Fibroblast of gingiva (primary cell): ENCODE measurements around the gene GFRA4.

Source experiments
- DNase-seq: peaks from one replicate; pipeline ENCODE4 v3.0.0-alpha.2; 2011; ENCODE audit warnings: low read depth

Gene GFRA4

DNA sequence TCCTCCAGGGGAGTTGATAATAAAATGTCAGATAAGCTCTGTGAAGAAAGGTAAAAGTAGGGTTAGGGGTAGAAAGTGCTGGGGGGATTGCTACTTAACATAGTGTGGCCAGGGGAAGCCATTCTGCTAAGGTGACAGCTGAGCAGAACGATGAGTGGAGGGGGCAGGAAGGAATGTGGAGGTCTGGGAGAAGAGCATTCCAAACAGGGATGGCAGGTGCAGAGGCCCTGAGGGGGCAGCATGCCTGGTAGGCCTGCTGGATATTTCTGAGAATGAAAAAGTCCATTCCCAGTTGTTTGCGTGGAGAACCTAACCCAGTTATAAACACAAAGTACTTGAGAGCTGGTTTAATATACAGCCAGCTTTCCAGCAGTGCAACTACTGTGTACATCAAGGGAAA is 9.3 kb downstream of the GFRA4 start:
- DNase-seq, result no peak

DNA sequence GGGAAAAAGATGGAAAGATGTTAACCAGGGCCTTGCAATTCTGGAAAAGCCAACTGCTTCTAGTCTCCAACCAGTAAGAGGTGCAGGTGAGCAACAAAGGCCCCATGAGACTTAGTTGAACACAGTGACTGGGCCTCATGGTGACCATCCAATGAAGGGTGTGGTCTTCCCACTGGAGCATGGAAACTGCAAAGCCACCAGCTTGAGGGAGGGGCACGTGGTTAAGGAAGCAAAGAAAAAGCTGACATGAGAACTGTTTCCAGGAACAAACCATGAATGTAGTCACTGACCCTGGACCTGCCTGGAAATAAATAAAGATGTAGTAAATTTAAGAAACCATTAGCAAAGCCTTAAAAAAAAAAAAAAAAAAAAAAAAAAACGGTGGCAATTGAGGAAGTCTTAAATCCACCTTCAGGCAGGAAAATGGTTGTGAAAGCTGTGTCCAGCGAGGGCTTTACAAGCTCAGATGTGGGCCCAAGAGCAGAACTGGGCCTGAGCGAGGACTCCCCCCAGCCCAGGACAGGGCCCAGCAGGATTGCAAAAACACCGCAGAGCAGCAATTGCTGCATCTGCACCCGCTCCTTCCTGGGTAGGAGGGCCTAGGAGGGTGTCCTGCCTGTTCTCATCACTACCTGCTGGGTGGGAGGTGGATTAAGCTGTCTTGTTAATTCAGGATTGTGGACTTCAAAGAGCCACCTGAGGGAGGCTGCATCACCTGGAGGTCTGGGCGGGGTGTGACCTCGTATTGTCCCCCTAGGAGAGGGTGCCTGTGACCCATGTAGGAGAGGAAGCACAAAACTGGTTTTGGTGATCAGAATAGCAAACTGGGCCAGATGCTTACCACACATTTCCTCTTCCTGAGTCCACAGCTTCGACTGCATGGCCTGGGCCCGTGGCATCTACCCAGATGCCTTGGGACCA is 10.3 kb downstream of the GFRA4 start:
- no peak for DNase-seq

GRCh38 chr20:3652221-3652620 is 11.0 kb downstream of the GFRA4 start:
- no peak for DNase-seq

DNA sequence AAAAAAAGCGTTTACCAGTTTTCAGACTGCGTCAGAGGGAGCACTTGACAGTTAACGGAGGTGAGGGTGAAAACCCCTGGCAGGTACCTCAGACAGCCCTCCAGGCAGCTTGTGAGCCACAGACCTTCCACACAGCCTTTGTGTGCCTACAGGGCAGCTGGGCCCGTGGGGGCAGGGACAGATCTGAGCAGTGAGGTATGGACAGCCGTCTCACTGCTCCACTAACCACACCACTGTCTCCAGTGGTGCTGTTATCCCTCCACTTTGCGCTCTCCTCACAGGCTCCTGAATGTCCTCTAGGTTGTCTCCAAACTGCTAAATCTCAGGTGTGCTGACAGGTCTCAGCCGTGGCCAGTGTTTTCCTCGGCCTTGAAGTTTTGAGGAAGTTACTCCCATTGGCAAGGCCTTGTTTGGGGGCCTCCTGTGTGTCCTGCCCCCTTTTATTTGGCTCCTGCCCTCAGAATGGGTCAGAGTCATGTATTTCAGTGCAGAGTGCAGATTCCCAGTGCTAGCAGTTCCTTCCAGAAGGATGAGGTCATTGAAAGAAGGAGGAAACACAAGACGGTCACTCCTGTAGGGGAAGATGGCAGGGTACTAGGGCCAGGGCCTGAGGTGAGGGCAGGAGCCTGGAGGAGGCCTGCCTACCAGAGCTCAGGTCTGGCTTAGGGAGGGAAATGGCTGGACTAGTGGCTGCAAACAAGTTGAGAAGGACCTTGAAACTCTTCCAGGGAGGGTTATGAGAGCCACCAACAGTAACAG is 11.8 kb downstream of the GFRA4 start:
- DNase-seq, result no peak

DNA sequence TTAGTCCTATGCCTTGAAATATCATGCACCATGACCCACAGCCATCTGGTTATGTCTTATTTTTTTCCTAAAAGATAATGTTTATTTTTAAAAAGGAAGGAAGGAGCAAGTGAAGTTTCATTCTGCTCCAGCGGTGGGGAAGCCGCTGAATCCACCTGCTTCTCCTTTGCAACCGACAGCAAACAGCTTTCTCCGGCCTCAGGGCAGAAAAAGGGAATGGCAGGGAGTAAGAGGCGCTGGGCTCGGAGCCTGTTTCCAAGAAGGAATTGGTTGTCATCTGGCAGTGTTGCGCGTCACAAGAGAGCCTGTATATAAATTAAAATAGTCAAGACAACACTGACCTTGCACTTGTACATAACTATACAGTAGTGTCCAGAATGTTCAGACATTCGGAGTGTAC is 14.2 kb downstream of the GFRA4 start:
- DNase-seq, result no peak

DNA sequence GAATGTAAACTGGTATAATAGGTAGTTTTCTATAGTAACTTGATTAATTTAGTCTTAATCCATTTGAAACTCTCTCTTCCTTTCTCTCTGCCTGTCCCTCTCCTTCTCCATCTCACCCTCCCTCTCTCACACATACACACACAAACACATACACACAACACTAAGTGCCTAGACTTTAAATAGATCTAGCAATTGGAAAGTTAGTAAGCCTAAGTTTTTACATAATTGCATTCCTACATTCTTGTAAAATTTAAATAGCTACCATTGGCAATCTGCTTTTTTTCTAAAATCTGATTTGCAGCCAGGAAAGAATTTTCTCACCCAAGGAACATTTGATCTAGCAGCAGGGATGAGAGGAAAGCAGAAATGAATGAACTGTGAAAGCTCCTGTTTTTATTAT is 15.7 kb downstream of the GFRA4 start:
- DNase-seq, result no peak

GRCh38 chr20:3646651-3647050 is 16.5 kb downstream of the GFRA4 start:
- no peak for DNase-seq

GRCh38 chr20:3646067-3646440 is 17.1 kb downstream of the GFRA4 start:
- no peak for DNase-seq

GRCh38 chr20:3645309-3646066 is 17.7 kb downstream of the GFRA4 start:
- no peak for DNase-seq

- no peak for DNase-seq
Observed at GRCh38 chr20:3640259-3640658, 22.9 kb downstream of the GFRA4 start.

- DNase-seq, result peak; percentile 21
Observed at GRCh38 chr20:3635346-3635745, 27.9 kb downstream of the GFRA4 start.

DNA sequence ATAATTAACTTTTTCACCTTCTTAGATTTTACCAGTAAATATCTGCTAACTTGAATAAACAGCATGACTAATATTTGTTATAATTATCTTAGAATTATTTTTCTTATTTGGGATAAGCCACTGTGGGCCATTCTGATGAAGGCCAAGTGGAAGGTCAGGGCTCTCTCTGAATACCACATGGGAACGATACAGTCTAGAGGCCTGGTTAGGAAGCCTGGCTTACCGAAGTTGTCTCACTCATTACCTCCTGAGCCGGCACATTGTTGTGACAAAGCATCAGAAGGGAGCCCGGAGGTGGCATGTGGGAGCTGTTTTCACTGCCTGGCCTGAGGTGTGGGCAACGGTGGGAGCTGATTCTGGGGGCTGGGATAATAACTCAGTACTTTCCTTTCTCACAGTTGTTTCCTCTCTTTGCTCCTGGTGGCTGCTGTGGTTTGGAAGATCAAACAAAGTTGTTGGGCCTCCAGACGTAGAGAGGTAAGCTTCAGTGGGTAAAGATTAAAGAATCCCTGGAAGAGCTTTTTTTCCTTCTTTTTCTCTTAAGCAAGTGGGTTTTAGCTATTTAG is 29.2 kb downstream of the GFRA4 start:
- no peak for DNase-seq

DNA sequence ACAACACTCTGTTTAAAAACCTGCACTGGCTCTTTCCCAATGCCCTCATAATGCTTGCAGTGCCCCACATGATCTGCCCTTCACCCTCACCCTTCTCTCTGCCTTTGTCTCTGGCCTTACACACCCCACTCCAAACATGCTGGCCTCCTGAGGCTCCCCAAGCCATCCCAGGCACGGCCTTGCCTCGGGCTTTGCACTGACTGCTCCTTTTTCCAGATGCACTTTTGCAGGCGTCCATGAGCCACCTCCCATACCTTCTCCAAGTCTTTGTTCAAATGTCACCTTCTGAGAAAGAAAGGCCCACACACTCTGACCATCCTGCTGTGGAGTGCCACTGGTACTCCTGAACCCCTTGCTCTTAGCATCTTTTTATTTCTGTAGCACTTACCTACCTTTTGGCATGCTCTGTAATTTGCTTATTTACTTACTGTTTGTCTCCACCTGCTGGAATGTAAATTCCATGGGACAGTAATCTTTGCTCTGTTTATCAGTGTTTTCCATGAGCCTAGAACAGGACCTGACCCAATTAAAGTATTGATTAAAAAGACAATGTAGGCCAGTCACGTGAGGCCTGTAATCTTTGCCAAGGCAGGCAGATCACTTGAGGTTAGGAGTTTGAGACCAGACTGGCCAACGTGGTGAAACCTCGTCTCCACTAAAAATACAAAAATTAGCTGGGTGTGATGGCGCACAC is 30.7 kb downstream of the GFRA4 start:
- DNase-seq, result no peak

DNA sequence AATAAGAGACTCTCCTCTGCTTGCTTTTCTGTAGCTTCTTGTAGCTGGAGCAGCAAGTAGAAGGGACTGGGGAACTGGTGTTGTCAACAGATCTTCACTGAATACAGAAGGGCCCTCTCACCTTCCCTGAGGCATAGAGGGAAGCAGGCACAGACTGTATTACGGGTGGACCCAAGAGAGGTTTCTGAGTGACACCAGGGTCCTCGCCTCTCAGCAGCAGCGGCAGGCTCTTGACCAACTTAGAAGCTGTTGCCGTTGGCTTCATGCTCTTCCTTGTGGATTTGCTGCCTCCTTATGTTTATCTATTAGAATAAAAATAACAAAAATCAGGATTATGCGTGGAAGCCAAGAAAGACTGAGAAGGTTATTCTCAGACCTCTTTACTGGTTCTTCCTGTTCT is 31.7 kb downstream of the GFRA4 start:
- no peak for DNase-seq

GRCh38 chr20:3630429-3630828 is 32.8 kb downstream of the GFRA4 start:
- no peak for DNase-seq

DNA sequence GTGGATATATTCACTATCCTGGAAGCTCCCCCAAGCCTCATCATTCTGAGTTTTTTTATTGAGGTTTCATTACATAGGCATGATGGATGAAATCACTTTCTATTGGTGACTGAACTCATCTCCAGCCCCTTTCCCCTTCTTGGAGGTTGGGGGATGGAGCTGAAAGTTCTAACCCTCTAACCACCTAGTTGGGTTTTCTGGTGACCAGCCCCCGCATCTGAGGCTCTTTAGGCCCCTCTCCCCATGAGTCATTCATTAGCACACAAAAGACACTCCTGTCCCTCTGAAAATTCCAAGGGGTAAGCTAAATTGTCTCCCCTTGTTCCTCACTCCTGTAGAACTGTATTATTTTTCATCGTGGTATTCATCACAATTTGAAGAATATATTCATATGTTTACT is 33.3 kb downstream of the GFRA4 start:
- no peak for DNase-seq

- DNase-seq, result no peak
Observed at GRCh38 chr20:3628502-3629314, 34.5 kb downstream of the GFRA4 start.

- DNase-seq, result no peak
Observed at GRCh38 chr20:3627476-3627875, 35.7 kb downstream of the GFRA4 start.

GRCh38 chr20:3622406-3622805 is 40.8 kb downstream of the GFRA4 start:
- no peak for DNase-seq

GRCh38 chr20:3621111-3621510 is 42.1 kb downstream of the GFRA4 start:
- no peak for DNase-seq

DNA sequence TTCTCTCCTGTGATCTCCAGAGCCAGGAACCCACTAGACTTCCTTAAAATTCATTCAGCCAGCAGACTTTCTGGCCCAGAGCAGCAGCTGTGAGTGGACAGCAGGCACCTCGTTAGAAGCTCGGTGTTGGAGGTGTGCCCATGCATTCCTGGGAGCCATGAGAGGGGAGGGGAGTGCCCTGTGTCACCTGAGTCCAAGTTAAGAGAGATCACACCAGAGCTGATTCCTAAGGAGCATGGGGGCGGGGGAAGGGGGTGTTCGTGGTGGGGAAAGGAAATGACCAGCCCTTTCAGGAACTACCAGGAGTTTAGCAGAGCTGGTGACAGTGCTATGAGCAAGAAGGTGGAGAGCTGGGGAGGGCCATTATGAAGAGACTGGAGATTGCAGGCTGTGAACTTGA is 46.9 kb downstream of the GFRA4 start:
- DNase-seq, result no peak
